Aorta (tissue), 5 donors: ENCODE measurements around the gene RGN. TPM values are rescaled to one million over a fixed set of nuclear protein-coding genes. Genes with fewer than 3 reads are reported as not detected.

Experiments used
- ATAC-seq: fragments of 200-7000 bp; cut with Tn5 transposase; one replicate; pipeline ENCODE4 v1.9.1; 2022; ENCODE audit warnings: moderate library complexity; ENCODE audit not compliant: low FRiP score
- DNase-seq, 2 donors: peaks; one replicate each; pipeline ENCODE4 v3.0.0-alpha.2; 2020
- H3K27ac ChIP-seq, 2 donors: one replicate each; pipeline ENCODE4 v1.5.1; 2013; ENCODE audit warnings: low read length in 2 of 2, mild to moderate bottlenecking in 2 of 2, moderate library complexity in 2 of 2, control low read depth in 1 of 2, inconsistent platforms in 1 of 2, low read depth in 1 of 2
- H3K27me3 ChIP-seq, 2 donors: one replicate each; pipeline ENCODE4 v1.6.1; 2013; ENCODE audit warnings: control low read depth in 1 of 2, low read length in 1 of 2, mild to moderate bottlenecking in 1 of 2, moderate library complexity in 1 of 2; ENCODE audit not compliant: insufficient read depth in 2 of 2, control insufficient read depth in 1 of 2
- H3K36me3 ChIP-seq, 2 donors: one replicate each; pipeline ENCODE4 v1.6.1; 2013; ENCODE audit warnings: control low read depth in 1 of 2, low read length in 1 of 2, mild to moderate bottlenecking in 1 of 2; ENCODE audit not compliant: insufficient read depth in 2 of 2, control insufficient read depth in 1 of 2
- H3K4me1 ChIP-seq, 2 donors: one replicate each; pipeline ENCODE4 v1.6.1; 2013; ENCODE audit warnings: low read length in 2 of 2, control low read depth in 1 of 2, mild to moderate bottlenecking in 1 of 2, moderate library complexity in 1 of 2; ENCODE audit not compliant: insufficient read depth in 2 of 2, control insufficient read depth in 1 of 2
- H3K4me3 ChIP-seq, 2 donors: one replicate each; pipeline ENCODE4 v1.5.1; 2013; ENCODE audit warnings: low read length in 2 of 2, control low read depth in 1 of 2, mild to moderate bottlenecking in 1 of 2
- H3K9me3 ChIP-seq: one replicate; pipeline ENCODE4 v1.6.1; 2013; ENCODE audit warnings: mild to moderate bottlenecking, low read length; ENCODE audit not compliant: control insufficient read depth
- WGBS, 2 donors: extraction: QIAGEN DNeasy Blood & Tissue Kit; methylation state at CpG; one replicate each; pipeline ENCODE4 v1.1.7; 2013; 5-methylcytosine and 5-hydroxymethylcytosine counted together
- intact Hi-C, 2 donors: fragments of 100-400 bp; cut with DNase I; formaldehyde crosslinking; loops; one replicate each; pipeline versions ENCODE4 v1.14.2 to v1.15.0; 2022
- polyA plus RNA-seq, 2 donors: library from polyadenylated mRNA; stranded (reverse); fragments of 200-250 nt; gene quantifications; one replicate each; pipeline ENCODE4 v1.2.3, GENCODE V29; 2013
- total RNA-seq, 2 donors: library from RNA; stranded (reverse); fragmentation: NEBNext Ultra II Directional; extraction: Animal tissue kit (Norgen Biotek cat#: 25700); gene quantifications; one replicate each; pipeline ENCODE4 v1.2.1, GENCODE V29; 2021
- donor health status: healthy with polysubstance abuse.
- donor health status: Bipolar disorder and iron deficiency.
- donor health status: DM: no; HTN: no; CAD: no.
- donor health status: DM: no; HTN: no; CAD: no.
- donor health status: DM: yes; HTN: yes; CAD: no.

RGN gene
- total and polyA plus RNA-seq, 4 donors = 10.3 to 56.9 (median 29.9) TPM

DNA sequence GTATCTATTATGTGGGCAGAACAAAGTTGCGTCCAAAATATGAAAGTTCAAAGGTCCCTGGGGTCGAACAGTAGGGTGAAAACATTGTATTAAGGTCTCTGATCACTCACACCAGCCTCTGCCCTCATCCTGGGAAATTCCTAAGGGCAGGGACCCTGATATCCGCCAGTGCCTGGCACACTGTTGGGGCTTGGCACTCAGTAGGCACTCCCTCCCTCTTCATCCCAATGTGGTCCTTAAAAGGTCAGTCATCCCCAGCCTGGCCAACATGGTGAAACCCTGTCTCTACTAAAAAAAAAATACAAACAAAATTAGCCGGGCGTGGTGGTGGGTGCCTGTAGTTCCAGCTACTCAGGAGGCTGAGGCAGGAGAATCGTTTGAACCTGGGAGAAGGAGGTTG, 59.9 kb downstream of the RGN start:
- DNase-seq (no peak), ATAC-seq (no peak)
- Histone ChIP-seq H3K9me3 (no peaks in the 10 kb centered on the region), H3K4me3 (no peak overlapping the region), H3K27ac (no peak overlapping the region), H3K27me3 (no peaks in the 10 kb centered on the region), H3K36me3 (peaks cover 0 to 1% of the 10 kb centered on the region in 2 donors), H3K4me1 (no peaks in the 10 kb centered on the region)
- 58 to 64% methylated on average over 6 of the region's 6 CpGs for WGBS, 2 donors
- intact Hi-C loops = no loop called here

Other genes starting within 250 kb of the RGN start
- 10 to 100 TPM in 1 of 2 donors, 1 to 10 TPM in 1; 9.3 to 11.0 TPM for gene RP2, start 241.4 kb upstream of the RGN start, total RNA-seq
- 10 to 100 TPM in 1 of 2 donors, 1 to 10 TPM in 1; 7.0 to 10.8 TPM for gene RP2, start 241.4 kb upstream of the RGN start, polyA plus RNA-seq
- 1 to 10 TPM; 5.8 to 6.1 TPM for gene JADE3, start 166.0 kb upstream of the RGN start, total RNA-seq
- 1 to 10 TPM; 2.3 to 2.4 TPM for gene JADE3, start 166.0 kb upstream of the RGN start, polyA plus RNA-seq
- 10 to 100 TPM; 33.7 to 40.3 TPM for gene NDUFB11, start 66.3 kb downstream of the RGN start, total RNA-seq
- gene NDUFB11, start 66.3 kb downstream of the RGN start, polyA plus RNA-seq = 10 to 100 TPM; 65.7 to 69.5 TPM
- 10 to 100 TPM; 23.0 to 25.7 TPM for gene RBM10, start 66.8 kb downstream of the RGN start, total RNA-seq
- 10 to 100 TPM in 1 of 2 donors, 1 to 10 TPM in 1; 8.4 to 46.8 TPM for gene RBM10, start 66.8 kb downstream of the RGN start, polyA plus RNA-seq
- 100 to 1,000 TPM; 160 to 167 TPM for gene UBA1, start 115.4 kb downstream of the RGN start, total RNA-seq
- gene UBA1, start 115.4 kb downstream of the RGN start, polyA plus RNA-seq = 100 to 1,000 TPM in 1 of 2 donors, 10 to 100 TPM in 1; 33.8 to 109 TPM
- 10 to 100 TPM; 52.5 to 61.3 TPM for gene CDK16, start 140.2 kb downstream of the RGN start, total RNA-seq
- gene CDK16, start 140.2 kb downstream of the RGN start, polyA plus RNA-seq = 10 to 100 TPM; 14.0 to 45.5 TPM
- 10 to 100 TPM; 68.9 to 90.3 TPM for gene USP11, start 154.6 kb downstream of the RGN start, total RNA-seq
- 10 to 100 TPM; 15.3 to 79.0 TPM for gene USP11, start 154.6 kb downstream of the RGN start, polyA plus RNA-seq